Ammon's horn (tissue), 1 donor: ENCODE measurements around the gene ZSCAN5A.
"Not testable (repeated sequence)": the region's sequence is repeated elsewhere in the genome, so short reads cannot be mapped to it uniquely, and the experiment has no call there.

Experiments
- DNase-seq: peaks from one replicate; pipeline ENCODE4 v3.0.0-alpha.2; 2016; ENCODE audit warnings: low spot score

Gene ZSCAN5A

GRCh38 chr19:56209091-56209490 is 105.5 kb downstream of the ZSCAN5A start:
- DNase-seq = no peak

- DNase-seq = not testable (repeated sequence)
These were observed 107.1 kb downstream of the ZSCAN5A start for GRCh38 chr19:56207581-56207980.

DNA sequence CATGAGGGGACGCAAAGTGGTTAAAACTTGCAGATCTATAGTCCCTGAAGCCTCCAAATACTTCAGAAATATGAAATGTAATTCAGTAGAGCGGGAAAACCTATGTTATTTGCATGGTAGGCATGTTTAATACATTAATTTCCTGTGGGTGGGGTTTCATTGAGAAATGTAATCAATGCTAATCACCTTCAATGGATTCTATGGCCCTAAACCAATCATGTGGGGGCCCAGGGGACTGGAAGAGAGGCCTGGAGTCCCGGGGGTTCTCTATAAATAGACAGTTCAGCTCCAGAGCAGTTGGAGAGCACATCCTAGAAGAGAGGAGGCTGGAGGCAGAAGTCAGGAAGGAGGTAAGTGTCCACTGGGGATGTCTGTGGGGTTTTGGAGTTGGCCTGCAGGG is 112.7 kb downstream of the ZSCAN5A start, which contains the start of gene ZSCAN5C:
ZSCAN5C (plus strand) TSS at position 301 of the 400 bp plus-strand sequence. CDS start 3,641 bp downstream, outside the sequence.
- no peak for DNase-seq

DNA sequence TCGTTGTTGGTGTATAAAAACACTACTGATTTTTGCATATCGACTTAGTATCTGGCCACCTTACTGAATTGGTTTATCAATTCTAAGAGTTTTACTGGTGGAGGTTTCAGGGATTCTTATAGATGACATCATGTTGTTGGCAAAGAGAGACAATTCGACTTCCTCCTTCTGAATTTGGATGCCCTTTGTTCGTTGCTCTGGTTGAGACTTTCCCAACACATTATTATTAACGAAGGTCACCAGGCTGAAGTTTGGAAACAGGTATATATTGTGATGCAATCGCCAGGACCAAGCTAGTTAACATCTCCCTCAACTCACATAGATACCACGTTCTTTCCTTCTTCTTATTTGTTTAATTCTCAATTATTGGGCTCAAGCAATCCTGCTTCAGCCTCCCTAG is 115.0 kb downstream of the ZSCAN5A start:
- DNase-seq = no peak

GRCh38 chr19:56197646-56198045 is 117.0 kb downstream of the ZSCAN5A start, which contains the start of gene ZSCAN5B:
TSS of gene ZSCAN5B (minus strand) at chr19:56197783. CDS start at chr19:56193052, 4,731 bp downstream.
- not testable (repeated sequence) for DNase-seq

DNA sequence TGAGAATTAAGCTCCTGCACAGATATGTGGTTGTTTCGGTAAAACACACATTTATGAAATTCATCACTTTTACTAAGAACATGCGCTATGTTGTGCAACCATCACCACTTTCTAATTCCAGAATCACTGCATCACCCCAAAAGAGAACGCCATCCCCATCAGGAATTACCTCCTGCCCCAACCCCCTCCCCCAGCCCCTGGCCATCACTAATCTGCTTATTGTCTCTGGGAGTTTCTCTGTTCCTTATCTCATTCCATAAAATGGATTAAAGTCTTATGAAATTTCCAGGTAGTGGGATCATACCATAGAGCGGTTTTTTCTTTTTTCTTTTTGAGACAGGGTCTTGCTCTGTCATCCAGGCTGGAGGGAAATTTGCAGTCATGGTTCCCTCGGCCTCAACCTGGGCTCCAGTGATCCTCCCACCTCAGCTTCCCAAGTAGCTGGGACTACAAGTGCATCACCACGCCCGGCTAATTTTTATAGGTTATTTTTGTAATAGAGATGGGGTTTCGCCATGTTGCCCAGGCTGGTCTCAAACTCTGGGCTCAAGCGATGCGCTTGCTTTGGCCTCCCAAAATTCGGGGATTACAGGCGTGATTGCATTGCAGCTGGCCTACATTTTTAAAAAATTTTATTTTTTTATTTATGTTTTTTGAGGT is 120.5 kb downstream of the ZSCAN5A start:
- no peak for DNase-seq

DNA sequence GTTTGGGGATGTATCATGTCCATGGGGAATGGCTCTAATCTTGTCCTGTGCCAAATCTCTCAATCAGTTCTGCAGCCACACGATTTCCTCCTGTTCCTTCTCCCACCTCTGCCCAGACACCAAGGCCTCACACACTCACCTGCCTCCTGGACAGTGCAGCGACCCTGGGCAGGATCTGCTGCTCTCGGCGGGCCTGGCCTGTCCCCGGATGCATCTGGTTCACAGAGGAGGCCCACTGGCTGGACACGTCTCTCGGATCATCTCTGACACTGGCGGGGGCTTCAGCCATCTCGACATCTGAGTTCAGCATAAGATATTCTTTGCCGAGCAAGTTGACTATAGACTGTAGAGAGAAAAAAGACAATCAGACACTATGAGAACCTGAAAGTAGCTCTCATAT is 122.9 kb downstream of the ZSCAN5A start:
- DNase-seq = no peak

DNA sequence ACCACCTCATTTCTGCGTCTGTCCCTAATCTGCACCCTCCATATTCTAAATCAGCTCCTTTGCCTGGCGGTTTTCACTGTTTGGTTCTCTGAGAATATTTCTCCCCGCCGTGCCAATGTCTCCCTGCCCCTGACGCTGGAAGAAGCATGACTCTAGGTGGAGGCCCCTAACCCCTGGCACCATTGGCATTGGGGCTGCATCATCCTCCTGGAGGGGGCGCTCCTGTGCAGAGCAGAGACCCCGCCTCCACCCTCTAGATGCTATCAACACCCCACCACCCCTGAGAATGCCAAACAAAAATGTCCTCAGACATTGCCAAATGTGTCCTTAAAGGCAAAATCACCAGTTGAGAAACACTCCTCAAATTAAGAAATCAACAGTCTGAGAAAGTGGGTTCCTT is 123.5 kb downstream of the ZSCAN5A start:
- no peak for DNase-seq

GRCh38 chr19:56189785-56190184 is 124.9 kb downstream of the ZSCAN5A start:
- no peak for DNase-seq

GRCh38 chr19:56177564-56178243 is 136.9 kb downstream of the ZSCAN5A start:
- no peak for DNase-seq

GRCh38 chr19:56176881-56177280 is 137.8 kb downstream of the ZSCAN5A start:
- DNase-seq = no peak

- not testable (repeated sequence) for DNase-seq
These were observed 138.3 kb downstream of the ZSCAN5A start for GRCh38 chr19:56176310-56176709.

DNA sequence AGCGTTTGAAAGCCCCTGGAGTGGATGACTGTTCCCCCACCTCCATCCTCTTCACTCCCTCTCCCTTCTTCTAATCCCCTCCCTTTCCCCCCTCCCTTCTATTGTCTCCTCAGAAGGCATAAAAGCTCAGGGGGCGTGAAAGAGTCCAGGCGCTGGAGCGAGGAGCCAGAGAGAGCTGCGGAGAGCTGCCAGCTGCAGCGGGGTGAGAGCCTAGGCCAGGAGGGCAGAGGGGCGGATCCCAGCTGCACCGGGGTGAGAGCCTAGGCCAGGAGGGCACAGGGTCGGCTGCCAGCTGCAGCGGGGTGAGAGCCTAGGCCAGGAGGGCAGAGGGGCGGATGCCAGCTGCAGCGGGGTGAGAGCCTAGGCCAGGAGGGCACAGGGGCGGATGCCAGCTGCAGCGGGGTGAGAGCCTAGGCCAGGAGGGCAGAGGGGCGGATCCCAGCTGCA is 138.8 kb downstream of the ZSCAN5A start, which contains the start of gene GALP:
GALP (plus strand) TSS at position 148 of the 447 bp plus-strand sequence. CDS start 1,101 bp downstream, outside the sequence.
- DNase-seq = not testable (repeated sequence)

DNA sequence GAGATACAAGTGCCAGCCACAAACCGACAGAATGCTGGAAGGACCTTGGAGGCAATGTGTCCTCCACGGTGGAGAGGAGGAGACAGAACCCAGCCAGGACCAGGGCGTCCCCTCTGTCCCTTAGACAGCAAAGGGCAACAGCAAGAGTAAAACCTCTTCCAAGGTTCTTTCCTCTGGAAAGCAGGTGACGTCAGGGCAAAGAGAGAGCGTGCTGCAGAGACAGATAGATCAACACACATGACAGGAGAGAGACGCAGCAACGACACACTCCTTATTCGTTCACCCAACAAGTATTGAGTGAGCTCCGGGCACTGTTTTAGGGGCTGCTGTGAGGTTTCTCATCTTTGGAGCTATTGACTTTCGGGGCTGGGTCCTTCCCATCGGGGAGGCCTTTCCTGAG is 140.1 kb downstream of the ZSCAN5A start:
- DNase-seq = no peak

GRCh38 chr19:56174086-56174485 is 140.6 kb downstream of the ZSCAN5A start:
- DNase-seq = no peak
